ENCODE measurements around the gene XPO5.
"Not testable (repeated sequence)": the region's sequence is repeated elsewhere in the genome, so short reads cannot be mapped to it uniquely, and the experiment has no call there.

The XPO5 gene

DNA sequence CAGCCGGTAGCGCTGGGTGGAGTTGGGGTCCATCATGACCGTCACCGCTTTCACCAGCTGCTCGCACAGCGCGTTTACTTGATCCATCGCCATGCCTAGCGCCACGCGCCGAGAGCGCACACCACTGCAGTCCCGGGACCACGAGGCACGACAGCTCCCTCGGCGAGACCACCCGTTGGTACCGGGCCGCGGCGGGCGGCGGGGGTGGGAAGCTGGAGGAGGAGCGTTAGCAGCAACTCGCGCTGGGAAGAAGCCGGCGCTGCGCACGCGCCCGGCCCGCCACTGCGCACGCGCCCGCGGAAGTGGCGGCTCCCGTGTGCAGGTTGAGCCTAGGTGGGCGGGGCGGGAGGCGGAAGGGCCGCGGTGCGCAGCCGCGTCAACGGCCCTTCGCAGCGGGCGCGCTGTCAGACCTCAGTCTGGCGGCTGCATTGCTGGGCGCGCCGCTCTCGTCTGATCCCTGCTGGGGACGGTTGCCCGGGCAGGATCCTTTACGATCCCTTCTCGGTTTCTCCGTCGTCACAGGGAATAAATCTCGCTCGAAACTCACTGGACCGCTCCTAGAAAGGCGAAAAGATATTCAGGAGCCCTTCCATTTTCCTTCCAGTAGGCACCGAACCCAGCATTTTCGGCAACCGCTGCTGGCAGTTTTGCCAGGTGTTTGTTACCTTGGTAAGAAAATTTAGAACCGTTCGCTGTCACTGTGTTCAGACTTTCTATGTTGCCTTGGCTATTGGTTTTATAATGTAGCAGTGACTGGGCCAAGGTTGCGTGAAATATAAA, at the start of gene XPO5, which contains the start of gene POLH:
XPO5 (minus strand) TSS at position 267 of the 780 bp plus-strand sequence; CDS start at position 93, 174 bp downstream.
POLH (plus strand) TSS at position 414 of the 780 bp plus-strand sequence. CDS start 6,135 bp downstream, outside the sequence.
- no peak for FAIRE-seq

DNA sequence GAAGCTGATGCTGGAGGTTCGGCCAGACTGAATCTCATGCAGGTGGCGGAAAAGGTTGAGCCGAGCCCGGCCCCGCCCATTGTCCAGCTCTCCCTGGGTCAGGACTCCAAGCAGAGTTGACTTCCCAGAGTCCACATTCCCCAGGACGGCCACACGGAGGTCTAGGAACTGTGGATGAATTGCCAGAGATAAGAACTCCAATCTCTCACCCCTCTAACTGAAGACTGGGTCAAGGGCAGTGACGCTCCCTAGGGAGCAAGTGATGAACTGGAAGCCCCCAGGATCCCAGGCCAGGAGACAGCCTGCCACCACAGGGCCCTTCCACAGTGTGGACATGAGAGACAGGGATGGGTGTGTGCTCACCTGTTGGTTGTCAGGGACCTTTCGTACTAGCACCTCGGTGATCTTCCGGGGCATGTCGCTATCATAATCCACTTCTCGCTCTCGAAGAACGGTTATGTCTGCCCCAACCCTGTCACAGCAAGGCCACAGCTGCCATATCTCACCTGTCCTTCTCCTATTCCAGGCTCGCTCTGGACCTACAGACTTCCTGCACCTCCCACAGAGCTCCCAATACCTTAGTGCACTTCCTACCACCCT, 49.7 kb upstream of the XPO5 start:
- FAIRE-seq, result no peak

DNA sequence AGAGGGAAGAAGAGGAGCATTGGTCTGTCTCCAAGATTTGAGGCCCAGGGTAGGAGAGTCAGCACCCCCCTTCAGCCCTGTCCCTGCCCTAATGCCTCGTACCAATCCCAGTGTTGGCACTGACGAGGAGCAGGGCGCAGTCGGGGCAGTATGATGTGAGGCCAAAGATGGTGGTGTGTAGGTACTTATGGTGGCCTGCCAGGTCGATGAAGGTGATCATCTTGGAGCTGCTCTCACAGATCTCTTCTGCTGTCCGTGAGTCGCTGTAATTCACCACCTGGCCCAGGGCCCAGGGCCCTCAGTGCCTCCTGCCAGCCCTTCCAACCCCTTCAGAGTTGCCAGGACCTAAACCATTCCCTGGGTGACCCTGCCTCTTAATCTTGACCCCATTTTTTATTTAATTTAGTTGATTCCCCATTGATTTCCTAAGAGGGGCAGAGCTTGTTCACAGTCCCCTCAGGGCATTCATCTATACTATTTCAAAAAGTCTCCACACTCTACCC, 49.0 kb upstream of the XPO5 start:
- FAIRE-seq, result no peak

DNA sequence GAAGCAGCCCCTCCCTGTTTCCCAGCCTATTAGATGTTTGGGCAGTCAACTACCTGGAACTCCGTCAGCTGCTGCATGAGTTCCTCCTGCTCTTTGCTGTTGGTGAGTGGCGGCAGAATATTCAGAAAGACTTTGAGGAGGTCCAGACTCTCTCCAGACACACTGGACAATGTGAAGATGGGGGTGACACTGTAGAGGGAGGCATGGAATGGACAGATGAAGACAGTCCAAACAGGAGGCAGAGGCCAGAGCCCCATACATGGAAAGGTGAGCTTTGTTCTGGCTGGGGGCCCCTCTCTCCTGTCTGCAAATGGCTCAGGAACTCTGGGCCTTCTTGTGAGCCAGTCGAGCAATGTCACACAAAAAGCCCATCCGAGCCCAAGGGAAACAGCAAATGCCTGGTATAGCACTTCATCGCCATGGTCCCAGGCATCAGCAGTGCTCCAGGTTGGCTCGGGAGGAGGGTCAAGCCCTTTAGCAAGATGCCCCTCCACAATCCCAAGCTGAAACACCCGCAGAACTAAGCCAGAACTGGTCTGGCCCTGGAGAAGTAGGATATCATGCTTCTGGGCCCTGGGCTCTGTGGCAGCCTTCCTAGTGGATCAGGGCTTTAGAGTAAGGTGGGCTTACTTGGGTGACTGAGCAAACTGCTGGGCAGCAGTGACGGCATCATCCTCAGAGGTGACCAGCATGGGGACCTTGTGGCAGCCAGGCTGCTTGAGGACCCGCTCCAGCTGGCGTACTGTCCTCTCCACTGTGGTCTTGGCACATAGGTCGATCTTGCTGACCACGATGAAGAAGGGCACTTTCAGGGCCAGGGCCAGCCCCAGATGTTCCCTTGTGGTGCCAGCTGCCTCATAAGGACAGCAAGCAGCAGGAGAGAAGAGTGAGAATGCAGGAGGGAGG, 48.3 kb upstream of the XPO5 start:
- no peak for FAIRE-seq

DNA sequence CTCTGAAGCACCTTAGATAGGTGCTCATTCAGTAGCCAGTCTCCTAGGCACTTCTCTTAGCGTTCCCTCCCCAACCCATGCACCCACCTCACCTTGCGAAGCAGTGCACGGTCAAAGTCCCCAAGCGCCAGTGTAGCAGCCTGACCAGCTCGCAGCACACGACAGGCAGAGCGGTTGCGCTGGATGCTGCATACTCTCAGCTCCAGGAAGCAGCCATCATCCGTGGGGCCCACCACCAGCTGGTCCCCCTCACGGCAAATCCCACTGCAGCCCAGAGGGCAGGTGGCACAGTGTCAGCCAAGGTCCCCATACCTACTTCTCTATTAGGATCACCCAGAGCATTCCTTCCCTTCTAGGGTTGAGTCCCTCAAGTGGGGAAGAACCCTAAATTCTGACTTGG, 46.7 kb upstream of the XPO5 start:
- no peak for FAIRE-seq

DNA sequence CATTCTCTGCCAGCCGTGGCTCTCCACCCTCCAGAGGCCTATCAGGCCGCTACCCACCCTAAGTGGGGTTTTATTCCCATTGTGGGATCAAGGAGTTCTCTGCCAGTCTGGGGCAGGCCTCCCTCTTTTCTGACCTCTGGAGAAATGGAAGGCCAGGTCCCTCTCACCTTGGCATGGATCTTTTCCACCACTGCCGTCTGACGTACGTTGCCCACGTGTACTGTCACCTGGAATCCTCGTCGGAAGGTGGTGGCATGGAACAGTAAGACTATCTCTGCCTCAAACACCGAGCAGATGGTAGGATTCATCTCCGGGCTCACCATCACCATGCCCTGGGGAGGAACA, 46.0 kb upstream of the XPO5 start:
- FAIRE-seq, result no peak

DNA sequence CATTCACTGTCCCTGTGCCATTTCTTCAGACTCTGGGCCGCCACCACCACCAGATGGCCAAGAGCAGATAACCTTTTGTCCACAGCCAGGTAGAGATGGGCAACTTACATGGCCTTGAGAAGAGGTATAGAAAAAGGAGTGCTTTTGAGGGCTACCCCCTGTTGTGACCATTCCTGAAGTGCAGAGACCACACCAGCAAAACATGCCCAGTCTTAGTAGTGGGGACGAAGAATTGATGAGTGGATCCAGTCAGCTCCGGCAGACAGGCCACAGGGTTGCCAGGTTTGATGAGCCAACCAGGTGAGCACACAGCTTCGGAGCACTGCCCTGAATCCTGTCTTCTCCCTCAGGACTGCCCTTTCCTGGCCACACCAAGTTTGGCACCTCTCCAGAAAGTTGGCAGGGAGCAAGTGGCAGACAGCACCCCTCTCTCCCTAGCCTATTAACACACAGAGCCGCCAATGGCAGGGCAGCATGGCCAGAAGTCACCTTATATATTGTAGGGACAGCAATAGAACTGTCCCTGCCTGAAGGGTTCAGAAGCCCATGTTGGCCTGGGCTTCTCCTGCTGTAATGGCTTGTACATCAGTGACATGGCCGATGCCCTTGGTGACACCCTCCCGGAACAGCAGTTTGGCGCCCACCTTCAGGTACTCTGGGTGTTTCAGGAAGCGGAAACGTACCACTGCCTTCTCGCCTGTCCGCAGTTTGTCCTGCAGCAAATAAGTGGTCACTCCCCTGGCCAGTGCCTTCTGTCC, 45.4 kb upstream of the XPO5 start:
- no peak for FAIRE-seq

DNA sequence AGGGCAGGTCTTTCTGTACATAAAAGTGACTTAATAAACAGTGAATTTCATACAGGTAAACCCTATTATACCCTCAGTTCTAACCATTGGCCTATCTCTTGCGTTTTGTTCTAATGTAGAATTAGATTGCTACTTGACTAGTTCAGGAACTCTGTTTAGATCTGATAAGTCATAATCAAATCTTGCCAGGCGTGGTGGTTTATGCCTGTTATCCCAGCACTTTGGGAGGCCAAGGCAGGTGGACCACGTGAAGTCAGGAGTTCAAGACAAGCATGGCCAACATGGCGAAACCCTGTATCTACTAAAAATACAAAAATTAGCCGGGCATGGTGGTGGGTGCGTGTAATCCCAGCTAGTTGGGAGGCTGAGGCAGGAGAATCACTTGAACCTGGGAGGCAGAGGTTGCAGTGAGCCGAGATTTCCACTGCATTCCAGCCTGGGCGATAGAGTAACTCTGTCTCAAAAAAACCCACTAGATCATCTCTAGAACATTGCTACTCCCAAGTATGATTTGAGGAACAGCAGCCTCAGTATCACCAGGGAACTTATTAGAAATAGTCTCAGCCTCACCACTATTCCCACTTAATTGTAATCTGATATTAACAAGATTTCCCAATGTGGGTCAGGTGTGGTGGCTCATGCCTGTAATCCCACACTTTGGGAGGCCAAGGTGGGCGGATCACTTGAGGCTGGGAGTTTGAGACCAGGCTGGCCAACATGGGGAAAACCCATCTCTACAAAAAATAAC, 41.1 kb upstream of the XPO5 start:
- no peak for FAIRE-seq

DNA sequence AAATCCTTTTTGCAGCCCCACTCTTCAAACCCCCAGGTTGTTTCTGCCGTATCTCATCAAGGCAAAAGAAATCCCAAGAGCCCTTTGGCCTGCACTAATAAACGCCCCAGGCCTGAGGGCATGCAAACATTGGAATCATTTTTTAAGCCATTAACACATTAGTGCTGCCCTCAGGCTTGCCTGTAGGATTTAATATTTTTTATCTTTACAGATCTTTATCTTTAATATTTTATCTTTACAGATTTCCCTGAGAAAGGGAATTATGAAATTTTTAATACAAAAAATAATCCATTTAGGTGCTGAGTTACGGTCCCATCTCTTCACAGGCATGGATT, 38.5 kb upstream of the XPO5 start:
- no peak for FAIRE-seq

DNA sequence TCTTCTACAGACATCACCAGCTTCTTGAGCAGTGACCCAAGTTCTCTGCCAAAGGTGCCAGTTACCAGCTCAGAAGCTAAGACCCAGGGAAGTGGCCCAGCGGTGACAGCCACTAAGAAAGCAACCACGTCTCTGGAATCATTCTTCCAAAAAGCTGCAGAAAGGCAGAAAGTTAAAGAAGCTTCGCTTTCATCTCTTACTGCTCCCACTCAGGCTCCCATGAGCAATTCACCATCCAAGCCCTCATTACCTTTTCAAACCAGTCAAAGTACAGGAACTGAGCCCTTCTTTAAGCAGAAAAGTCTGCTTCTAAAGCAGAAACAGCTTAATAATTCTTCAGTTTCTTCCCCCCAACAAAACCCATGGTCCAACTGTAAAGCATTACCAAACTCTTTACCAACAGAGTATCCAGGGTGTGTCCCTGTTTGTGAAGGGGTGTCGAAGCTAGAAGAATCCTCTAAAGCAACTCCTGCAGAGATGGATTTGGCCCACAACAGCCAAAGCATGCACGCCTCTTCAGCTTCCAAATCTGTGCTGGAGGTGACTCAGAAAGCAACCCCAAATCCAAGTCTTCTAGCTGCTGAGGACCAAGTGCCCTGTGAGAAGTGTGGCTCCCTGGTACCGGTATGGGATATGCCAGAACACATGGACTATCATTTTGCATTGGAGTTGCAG, 38.0 kb upstream of the XPO5 start:
- no peak for FAIRE-seq

DNA sequence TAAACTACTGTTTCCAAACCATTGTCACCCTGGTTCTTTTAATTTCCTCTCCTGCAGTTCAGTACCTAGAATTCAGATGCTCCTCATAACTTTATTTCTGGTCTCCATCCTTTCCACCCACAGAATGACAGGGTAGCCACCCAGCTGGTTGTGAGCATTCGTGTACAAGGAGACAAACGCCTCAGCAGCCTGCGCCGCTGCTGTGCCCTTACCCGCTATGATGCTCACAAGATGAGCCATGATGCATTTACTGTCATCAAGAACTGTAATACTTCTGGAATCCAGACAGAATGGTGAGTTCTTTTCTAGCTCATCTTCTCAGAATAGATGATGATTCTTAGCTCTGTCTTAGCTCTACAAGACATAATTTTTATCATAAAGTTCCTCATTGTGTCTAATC, 34.6 kb upstream of the XPO5 start:
- no peak for FAIRE-seq

DNA sequence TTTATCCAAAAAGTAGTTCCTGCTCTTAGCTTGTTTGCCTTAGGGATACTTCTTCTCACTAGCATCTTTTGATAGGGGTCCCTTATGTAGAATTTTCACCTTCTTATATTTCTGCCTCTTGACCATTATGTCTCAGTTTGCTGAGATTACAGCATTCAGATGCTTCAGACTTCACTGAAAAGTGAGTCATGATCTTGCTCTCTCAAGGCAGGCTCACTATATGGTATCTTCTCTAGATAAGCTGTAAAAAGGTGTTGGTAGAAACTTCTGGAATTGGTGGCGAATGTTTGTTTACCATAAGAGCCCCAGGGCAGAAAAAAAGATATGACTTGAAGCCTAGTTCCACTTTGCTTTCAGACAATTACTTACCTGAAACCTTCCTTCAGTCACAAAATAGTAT, 33.6 kb upstream of the XPO5 start:
- FAIRE-seq, result no peak

DNA sequence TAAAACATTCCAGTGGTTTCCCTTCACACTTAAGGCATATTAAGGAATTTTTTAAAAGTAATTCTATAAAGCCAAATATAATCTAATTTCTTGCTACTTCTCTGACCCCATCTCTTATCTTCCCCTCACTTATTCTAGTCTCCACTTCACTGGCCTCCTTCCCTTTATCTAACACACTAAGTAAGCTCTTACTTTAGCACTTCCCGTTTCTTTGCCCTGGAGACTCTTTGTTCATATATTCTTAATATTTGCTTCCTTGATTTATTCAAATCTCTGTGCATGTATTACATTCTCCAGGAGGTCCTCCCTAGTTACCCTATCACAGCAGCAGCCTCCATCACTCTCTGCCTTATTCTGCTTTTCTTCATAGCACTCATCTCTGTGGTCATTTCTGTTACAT, 33.0 kb upstream of the XPO5 start:
- no peak for FAIRE-seq

DNA sequence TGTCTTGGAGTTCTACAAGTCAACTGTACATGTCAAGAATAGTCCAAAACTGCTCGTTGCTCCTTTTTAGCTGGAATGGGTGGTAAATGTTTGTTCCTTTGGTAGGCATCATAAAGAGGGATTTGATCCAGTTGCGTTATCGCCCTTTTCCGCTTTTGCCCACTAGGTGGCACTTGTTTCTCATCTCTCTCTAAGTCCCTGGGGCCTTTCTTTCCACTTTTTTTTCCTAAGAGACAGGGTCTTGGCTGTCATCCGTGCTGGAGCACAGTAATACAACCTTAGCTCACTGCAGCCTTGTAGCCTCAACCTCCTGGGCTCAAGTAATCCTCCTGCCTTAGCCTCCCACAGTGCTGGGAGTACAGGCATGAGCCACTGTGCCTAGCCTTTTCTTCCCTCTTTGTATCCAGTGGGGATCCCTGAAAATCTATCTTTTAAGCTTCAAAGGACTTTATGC, 32.5 kb upstream of the XPO5 start:
- FAIRE-seq, result no peak

DNA sequence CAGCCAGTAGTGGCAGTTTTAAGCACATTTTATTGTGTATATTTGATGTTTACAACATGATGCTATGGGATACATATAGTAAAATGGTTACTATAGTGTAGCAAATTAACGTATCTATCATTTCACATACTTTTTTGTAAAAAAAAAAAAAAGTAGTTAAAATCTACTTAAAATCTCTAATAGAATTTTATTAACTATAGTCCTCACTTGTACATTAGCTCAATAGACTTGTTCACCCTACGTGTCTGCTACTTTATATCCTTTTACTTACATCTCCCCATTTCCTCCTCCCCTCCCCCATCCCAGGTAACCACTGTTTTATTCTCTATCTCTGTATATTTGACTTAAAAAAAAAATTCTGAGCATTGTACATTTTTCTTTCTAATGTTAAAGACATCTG, 30.2 kb upstream of the XPO5 start:
- FAIRE-seq, result no peak

DNA sequence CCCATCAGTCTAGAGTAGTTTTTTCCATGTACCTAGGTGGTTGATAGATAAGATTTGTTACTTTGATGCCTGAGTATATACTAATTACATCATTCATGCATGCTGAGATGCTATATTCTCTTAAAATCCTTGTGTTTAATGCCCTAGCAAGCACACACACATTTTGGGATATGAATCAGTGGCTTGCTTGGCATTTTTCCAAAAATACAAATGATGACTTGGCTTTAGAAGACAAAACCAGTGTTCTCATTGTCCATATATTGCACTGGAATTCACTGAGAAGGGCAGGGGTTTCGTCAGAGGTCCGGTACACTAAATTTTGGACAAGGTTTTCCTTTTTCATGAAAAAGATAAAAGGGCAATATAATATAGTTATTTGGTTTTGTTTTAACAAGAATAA, 28.3 kb upstream of the XPO5 start:
- FAIRE-seq, result no peak

DNA sequence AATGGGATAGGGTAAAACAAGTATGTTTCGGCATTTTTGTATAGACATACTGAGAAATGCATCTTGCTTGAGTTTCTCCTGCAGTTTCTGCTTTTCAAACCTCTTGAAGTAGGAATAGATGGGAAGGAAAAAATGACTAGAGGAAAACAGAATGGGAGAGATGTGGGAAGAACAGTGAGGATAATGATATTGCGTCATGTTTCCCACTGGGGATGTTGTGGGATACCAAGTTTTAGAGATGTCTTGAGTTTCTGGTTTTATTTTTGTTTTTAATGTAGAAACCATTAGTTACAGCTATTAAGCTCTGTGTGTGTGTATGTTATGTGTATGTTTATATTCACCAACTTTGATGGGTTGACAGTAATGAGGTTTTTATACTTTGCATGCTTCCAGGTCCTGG, 24.8 kb upstream of the XPO5 start:
- FAIRE-seq, result no peak

DNA sequence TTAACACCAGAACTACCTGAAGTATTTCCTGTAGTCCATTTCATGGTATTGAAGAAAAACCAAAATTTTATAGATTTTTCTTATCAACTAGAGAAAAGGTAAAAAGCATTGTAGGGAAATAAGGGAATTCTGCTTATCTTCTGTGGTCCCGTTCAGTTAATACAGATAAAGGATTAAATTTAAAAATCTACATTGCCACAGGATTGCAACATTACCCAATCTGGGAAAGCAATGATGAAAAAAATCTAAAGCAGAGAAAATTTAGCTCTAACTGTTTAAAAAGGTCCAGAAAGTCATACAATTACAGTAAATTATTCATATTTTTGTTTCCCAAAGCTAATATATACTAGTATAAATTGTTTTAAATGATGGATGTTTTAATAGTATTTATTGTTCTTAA, 18.1 kb upstream of the XPO5 start:
- FAIRE-seq, result no peak

DNA sequence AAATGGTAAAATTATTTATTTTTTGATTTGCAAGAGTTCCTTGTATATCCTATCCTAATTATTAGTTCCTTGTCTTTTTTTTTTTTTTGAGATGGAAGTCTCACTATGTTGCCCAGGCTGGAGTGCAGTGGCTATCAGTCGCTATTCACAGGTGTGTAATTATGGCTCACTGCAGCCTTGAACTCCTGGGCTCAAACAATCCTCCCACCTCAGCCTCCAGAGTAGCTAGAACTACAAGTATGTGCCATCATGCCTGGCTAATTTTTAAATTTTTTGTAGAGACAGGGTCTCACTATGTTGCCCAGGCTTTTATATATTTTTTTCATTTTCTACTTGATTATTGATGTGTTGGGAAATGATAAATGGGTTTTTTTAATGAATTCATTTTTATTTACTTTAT, 13.7 kb upstream of the XPO5 start:
- FAIRE-seq, result not testable (repeated sequence)

DNA sequence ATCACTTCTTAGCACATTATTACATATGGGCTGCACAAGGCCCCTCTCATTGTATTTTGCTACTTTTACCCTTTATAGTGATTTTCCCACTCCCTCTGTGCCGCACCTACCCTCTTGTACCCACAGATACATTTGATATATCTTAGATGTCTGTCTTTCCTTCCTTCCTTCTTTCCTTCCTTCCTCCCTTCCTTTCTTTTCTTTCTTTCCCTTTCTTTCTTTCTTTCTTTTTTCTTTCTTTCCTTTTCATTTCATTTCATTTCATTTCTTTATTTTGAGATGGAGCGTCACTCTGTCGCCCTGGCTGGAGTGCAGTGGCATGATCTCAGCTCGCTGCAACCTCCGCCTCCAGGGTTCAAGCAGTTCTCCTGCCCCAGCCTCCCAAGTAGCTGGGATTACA, 12.4 kb upstream of the XPO5 start:
- no peak for FAIRE-seq

DNA sequence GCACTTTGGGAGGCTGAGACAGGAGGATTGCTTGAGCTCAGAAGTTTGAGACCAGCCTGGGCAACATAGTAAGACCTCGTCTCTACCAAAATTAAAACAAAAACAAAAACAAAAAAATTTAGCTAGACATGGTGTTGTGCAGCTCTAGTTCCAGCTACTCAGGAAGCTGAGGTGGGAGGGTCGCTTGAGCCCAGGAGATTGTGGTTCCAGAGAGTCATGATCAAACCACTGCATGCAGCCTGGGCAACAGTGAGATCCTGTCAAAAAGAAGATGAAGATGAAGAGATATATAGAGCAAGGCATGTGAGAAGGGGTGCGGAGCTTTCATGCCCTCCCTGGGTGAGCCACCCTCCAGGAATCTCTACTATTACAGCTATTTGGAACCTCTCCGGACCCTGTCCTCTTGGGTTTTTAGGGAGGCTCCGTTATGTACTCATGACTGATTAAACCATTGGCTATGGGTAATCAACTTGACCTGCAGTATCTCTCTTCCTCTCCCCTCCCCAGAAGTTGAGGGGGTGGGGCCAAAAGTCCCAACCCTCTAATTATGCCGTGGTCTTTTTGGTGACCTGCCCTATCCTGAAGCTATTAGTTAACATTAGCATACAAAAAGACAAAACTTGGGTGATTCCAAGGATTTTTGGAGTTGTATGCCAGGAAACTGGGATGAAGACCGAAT, 9.2 kb upstream of the XPO5 start:
- FAIRE-seq, result no peak
